Activated CD4-positive, alpha-beta T cell treated with anti-CD3 and anti-CD28 coated beads, Interleukin-2, amount 50 U/mL, for 24 hours (primary cell): Measurements from ENCODE around the gene KIF21A.

ENCODE experiments used
- DNase-seq, 2 donors: peaks; one replicate each; pipeline ENCODE4 v3.0.0-alpha.2; 2020; ENCODE audit warnings: low read depth in 1 of 2, low spot score in 1 of 2

Gene KIF21A

GRCh38 chr12:39431797-39432196 is 11.1 kb downstream of the KIF21A start:
- DNase-seq, result no peak

- DNase-seq, result no peak
These were observed 11.7 kb downstream of the KIF21A start for GRCh38 chr12:39431002-39431796.

- no peak for DNase-seq
These were observed 13.1 kb downstream of the KIF21A start for GRCh38 chr12:39429809-39430208.

GRCh38 chr12:39427360-39427808 is 15.5 kb downstream of the KIF21A start:
- DNase-seq, result no peak

- DNase-seq, result no peak
These were observed 16.2 kb downstream of the KIF21A start for GRCh38 chr12:39426636-39427240.

GRCh38 chr12:39420043-39420442 is 22.9 kb downstream of the KIF21A start:
- DNase-seq, result no peak

- DNase-seq, result no peak
These were observed 23.4 kb downstream of the KIF21A start for GRCh38 chr12:39419471-39419870.

- no peak for DNase-seq
These were observed 25.0 kb downstream of the KIF21A start for GRCh38 chr12:39417916-39418315.

GRCh38 chr12:39413836-39414771 is 28.8 kb downstream of the KIF21A start:
- no peak for DNase-seq

GRCh38 chr12:39412210-39412609 is 30.7 kb downstream of the KIF21A start:
- DNase-seq, result no peak

GRCh38 chr12:39406262-39406661 is 36.7 kb downstream of the KIF21A start:
- no peak for DNase-seq

- DNase-seq, result no peak
These were observed 37.3 kb downstream of the KIF21A start for GRCh38 chr12:39405580-39405979.

GRCh38 chr12:39404000-39404399 is 38.9 kb downstream of the KIF21A start:
- DNase-seq, result no peak

- DNase-seq, result no peak
These were observed 39.5 kb downstream of the KIF21A start for GRCh38 chr12:39403376-39403775.

- no peak for DNase-seq
These were observed 40.0 kb downstream of the KIF21A start for GRCh38 chr12:39402922-39403321.

GRCh38 chr12:39401459-39401858 is 41.5 kb downstream of the KIF21A start:
- DNase-seq, result no peak

GRCh38 chr12:39395866-39396265 is 47.1 kb downstream of the KIF21A start:
- DNase-seq, result no peak

GRCh38 chr12:39393890-39394289 is 49.0 kb downstream of the KIF21A start:
- DNase-seq, result no peak

GRCh38 chr12:39393179-39393578 is 49.7 kb downstream of the KIF21A start:
- DNase-seq, result no peak

- DNase-seq, result no peak
These were observed 50.6 kb downstream of the KIF21A start for GRCh38 chr12:39392154-39392925.

- DNase-seq, result no peak
These were observed 52.2 kb downstream of the KIF21A start for GRCh38 chr12:39390752-39391151.
